ENCODE measurements around the gene DOCK7.

DNA sequence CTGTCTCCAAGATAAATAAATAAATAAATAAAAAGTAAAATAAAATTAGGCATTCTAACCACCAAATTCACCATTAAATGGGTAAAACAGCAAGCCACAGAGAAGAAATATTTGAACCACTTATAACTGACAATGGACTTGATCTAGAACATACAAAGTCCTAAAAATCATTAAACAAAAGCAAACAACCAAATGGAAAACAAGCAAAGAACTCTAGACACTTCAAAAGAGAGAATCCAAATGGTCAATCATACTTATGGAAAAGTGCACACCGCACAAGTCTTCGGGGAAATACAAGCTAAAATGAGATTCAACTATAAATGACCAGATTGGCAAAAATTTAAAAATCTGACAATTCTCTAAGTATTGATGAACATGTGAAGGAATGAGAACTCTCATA is 164.3 kb downstream of the DOCK7 start:
- TF ChIP-seq EZH2 (IDR thresholded peaks at IDR 0.05), result no peak
- no peak for TF ChIP-seq POLR2AphosphoS5 (IDR thresholded peaks at IDR 0.05; ENCODE audit: borderline replicate concordance, low read depth, low read length)
